ENCODE results near the gene CLEC2L. TPM values are rescaled to one million over a fixed set of nuclear protein-coding genes. Genes with fewer than 3 reads are reported as not detected.
A peak's percentile ranks its signal among the peaks of the same experiment; 100 is the strongest.

CLEC2L gene
- total RNA-seq, 1 experiment from 2014 or later, result not detected

DNA sequence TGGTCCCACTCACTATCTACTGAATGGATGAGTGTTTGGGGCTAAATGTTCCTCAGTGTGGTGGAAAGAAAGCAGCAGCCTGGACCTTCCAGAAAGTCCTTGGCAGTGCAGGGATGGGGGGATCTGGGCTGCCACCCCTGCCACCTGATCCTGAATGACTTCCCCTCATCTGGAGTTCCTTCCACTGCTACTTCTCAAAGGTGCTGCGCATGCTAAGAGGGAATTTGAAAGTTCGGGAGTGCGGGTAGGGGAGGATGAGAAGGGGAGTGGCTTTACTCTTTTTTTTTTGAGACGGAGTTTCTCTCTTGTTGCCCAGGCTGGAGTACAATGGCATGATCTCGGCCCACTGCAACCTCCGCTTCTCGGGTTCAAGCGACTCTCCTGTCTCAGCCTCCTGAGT is 41.4 kb upstream of the CLEC2L start:
- ATAC-seq, result no peak
- ChIA-PET POLR2A (no interaction called here), RAD21 (ENCODE audit: low non-redundant PET in 1 of 2, low total read pairs in 2 of 2, uncharacterized antibody in 2 of 2, unreplicated experiment in 2 of 2) (no interaction called here), CTCF (no interaction called here)
- intact Hi-C loops (cut with micrococcal nuclease), result no loop called here
- Histone ChIP-seq H4K20me1 (ENCODE audit: insufficient read depth) (no peaks in the 10 kb centered on the region), H3K4me1 (ENCODE audit: control insufficient read depth in 1 of 2, insufficient read depth in 2 of 2, low read length in 2 of 2) (peaks cover 3 to 11% of the 10 kb centered on the region in 2 experiments; a peak in 3 of 4 replicates), H3K9ac (ENCODE audit: low read length) (no peak overlapping the region), H3K9me2 (ENCODE audit: insufficient read depth) (no peaks in the 10 kb centered on the region), H3K4me2 (ENCODE audit: low read length) (no peak overlapping the region), H3K9me3 (ENCODE audit: control insufficient read depth in 1 of 2, insufficient read depth in 1 of 2, low read depth in 1 of 2, low read length in 2 of 2) (no peaks in the 10 kb centered on the region), H3K79me2 (ENCODE audit: insufficient read depth, low read length) (no peaks in the 10 kb centered on the region), H2AFZ (ENCODE audit: low read depth, low read length, poor library complexity, severe bottlenecking) (no peak overlapping the region), H3K4me3 (replicated peaks in 1 of 2; ENCODE audit: low read depth in 1 of 2, low read length in 2 of 2) (no peak overlapping the region), H3K36me3 (ENCODE audit: control insufficient read depth in 1 of 2, insufficient read depth in 2 of 2, low read length in 2 of 2) (no peaks in the 10 kb centered on the region), H3K27me3 (ENCODE audit: insufficient read depth, low read length) (no peaks in the 10 kb centered on the region), H3K27ac (ENCODE audit: low read depth, low read length) (no peak overlapping the region)
- no peak for TF ChIP-seq ZFX (IDR thresholded peaks at IDR 0.05)
- TF ChIP-seq CBX3 (IDR thresholded peaks at IDR 0.05; ENCODE audit: low read depth), result no peak
- TF ChIP-seq ELF1 (IDR thresholded peaks at IDR 0.05; ENCODE audit: borderline replicate concordance, low read depth), result no peak
- TF ChIP-seq SP1 (IDR thresholded peaks at IDR 0.05; ENCODE audit: low read depth), result no peak
- TF ChIP-seq SIN3A (IDR thresholded peaks at IDR 0.05; ENCODE audit: low read depth), result no peak
- no peak for TF ChIP-seq FOSL1 (IDR thresholded peaks at IDR 0.05; ENCODE audit: low read depth)
- TF ChIP-seq JUND (IDR thresholded peaks at IDR 0.05), result no peak
- BruUV-seq (replicated peaks), result no TSS peak
- no peak for DNase-seq (ENCODE audit: low read depth, low spot score)

DNA sequence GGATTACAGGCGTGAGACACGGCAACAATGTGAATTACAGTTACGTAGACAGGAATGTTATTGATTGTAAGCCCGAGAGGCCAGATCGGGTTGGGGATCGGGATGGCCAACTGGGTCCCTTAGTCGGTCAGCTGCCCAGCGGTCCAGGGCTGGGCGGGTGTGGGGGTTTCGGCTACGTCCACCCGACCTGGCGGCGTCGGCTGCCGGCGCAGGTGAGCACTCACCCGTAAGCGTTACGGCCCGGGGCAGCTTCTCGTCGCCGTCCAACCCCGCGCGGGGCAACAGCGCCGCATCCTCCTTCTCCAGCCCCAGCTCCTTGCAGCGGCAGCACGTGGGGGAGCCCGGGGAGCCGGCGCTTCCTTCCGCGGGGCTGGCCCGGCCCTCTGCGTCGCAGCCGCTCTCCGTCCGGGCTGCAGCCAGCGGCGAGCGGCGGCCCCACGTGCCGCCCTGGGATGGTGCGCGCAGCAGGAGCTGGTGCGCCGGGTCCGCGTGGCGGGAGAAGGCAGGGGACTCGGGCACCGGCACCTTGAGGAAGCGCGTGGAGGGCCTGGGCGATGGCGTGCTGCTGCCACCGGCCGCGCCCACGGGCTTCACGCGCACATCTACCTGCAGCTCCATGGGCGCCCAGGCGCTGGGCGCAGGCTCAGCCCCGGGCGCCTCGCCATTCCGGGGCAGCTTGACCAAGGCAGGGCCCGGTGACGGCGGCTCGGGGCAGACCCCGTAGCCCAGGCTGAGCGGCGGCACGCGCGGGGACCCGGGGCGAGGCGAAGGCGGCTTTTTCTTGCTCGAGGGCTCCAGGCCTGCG is 40.6 kb upstream of the CLEC2L start:
- Histone ChIP-seq H3K9me3 (ENCODE audit: control insufficient read depth in 1 of 2, insufficient read depth in 1 of 2, low read depth in 1 of 2, low read length in 2 of 2) (no peaks in the 10 kb centered on the region), H3K79me2 (ENCODE audit: insufficient read depth, low read length) (no peaks in the 10 kb centered on the region), H3K27ac (ENCODE audit: low read depth, low read length) (no peak overlapping the region; the same call in 1 of the 2 replicates), H3K9ac (ENCODE audit: low read length) (no peak overlapping the region), H2AFZ (ENCODE audit: low read depth, low read length, poor library complexity, severe bottlenecking) (no peak overlapping the region), H3K4me2 (ENCODE audit: low read length) (peak overlapping the region; percentile 84), H3K36me3 (ENCODE audit: control insufficient read depth in 1 of 2, insufficient read depth in 2 of 2, low read length in 2 of 2) (no peaks in the 10 kb centered on the region), H3K27me3 (ENCODE audit: insufficient read depth, low read length) (no peaks in the 10 kb centered on the region), H4K20me1 (ENCODE audit: insufficient read depth) (no peaks in the 10 kb centered on the region), H3K4me3 (replicated peaks in 1 of 2; ENCODE audit: low read depth in 1 of 2, low read length in 2 of 2) (peak overlapping the region in 1 of 2 experiments; percentile 45; a peak in 3 of 4 replicates), H3K4me1 (ENCODE audit: control insufficient read depth in 1 of 2, insufficient read depth in 2 of 2, low read length in 2 of 2) (peaks cover 3 to 11% of the 10 kb centered on the region in 2 experiments; a peak in 3 of 4 replicates), H3K9me2 (ENCODE audit: insufficient read depth) (no peaks in the 10 kb centered on the region)
- BruUV-seq (replicated peaks), result no TSS peak
- DNase-seq (ENCODE audit: low read depth, low spot score) (no peak), ATAC-seq (peak; percentile 25)
- POLR2A ChIA-PET, result no interaction called here
- RAD21 ChIA-PET (ENCODE audit: low non-redundant PET in 1 of 2, low total read pairs in 2 of 2, uncharacterized antibody in 2 of 2, unreplicated experiment in 2 of 2), result interaction anchor here in 1 of 2 experiments (1.1 kb wide), 1 partner anchor 138 kb away, joined by 3 read pairs; no protein-coding TSS in a partner anchor
- CTCF ChIA-PET, result interaction anchor here (1.1 to 1.2 kb wide), 2 partner anchors 17 to 164 kb away, joined by 3 read pairs; no protein-coding TSS in a partner anchor
- intact Hi-C loops (cut with micrococcal nuclease), result no loop called here
- TF ChIP-seq EZH2 (IDR thresholded peaks at IDR 0.05) (no peak), EGR1 (IDR thresholded peaks at IDR 0.05; ENCODE audit: low read depth) (no peak), ZNF274 (IDR thresholded peaks at IDR 0.05; ENCODE audit: low read depth, low read length) (no peak), POLR2A (IDR thresholded peaks at IDR 0.05; ENCODE audit: borderline replicate concordance, extremely low read depth, insufficient read depth, insufficient read length) (no peak), ELF1 (IDR thresholded peaks at IDR 0.05; ENCODE audit: borderline replicate concordance, low read depth) (no peak), ZFX (IDR thresholded peaks at IDR 0.05) (no peak), CBX3 (IDR thresholded peaks at IDR 0.05; ENCODE audit: low read depth) (no peak), RAD21 (IDR thresholded peaks at IDR 0.05; ENCODE audit: low read depth) (no peak), EZH2phosphoT487 (IDR thresholded peaks at IDR 0.05; ENCODE audit: borderline replicate concordance) (no peak), TCF7L2 (IDR thresholded peaks at IDR 0.05; ENCODE audit: borderline replicate concordance, extremely low read depth, insufficient read depth, insufficient read length) (no peak), SRF (IDR thresholded peaks at IDR 0.05; ENCODE audit: low read depth) (no peak), CEBPB (IDR thresholded peaks at IDR 0.05; ENCODE audit: low read depth) (no peak), SIN3A (IDR thresholded peaks at IDR 0.05; ENCODE audit: low read depth) (no peak)
- TF ChIP-seq, protein P1, sequence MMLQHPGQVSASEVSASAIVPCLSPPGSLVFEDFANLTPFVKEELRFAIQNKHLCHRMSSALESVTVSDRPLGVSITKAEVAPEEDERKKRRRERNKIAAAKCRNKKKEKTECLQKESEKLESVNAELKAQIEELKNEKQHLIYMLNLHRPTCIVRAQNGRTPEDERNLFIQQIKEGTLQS (IDR thresholded peaks at IDR 0.05), result no peak
- TF ChIP-seq, protein P2, sequence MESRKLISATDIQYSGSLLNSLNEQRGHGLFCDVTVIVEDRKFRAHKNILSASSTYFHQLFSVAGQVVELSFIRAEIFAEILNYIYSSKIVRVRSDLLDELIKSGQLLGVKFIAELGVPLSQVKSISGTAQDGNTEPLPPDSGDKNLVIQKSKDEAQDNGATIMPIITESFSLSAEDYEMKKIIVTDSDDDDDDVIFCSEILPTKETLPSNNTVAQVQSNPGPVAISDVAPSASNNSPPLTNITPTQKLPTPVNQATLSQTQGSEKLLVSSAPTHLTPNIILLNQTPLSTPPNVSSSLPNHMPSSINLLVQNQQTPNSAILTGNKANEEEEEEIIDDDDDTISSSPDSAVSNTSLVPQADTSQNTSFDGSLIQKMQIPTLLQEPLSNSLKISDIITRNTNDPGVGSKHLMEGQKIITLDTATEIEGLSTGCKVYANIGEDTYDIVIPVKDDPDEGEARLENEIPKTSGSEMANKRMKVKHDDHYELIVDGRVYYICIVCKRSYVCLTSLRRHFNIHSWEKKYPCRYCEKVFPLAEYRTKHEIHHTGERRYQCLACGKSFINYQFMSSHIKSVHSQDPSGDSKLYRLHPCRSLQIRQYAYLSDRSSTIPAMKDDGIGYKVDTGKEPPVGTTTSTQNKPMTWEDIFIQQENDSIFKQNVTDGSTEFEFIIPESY (IDR thresholded peaks at IDR 0.05; ENCODE audit: extremely low read depth, insufficient replicate concordance, low read length), result no peak
- TF ChIP-seq, protein P3, sequence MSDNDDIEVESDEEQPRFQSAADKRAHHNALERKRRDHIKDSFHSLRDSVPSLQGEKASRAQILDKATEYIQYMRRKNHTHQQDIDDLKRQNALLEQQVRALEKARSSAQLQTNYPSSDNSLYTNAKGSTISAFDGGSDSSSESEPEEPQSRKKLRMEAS (IDR thresholded peaks at IDR 0.05), result no peak

Measured in HCT116 (cell line).